Loucy (cell line): ENCODE measurements around the gene LRRC38.

Source experiments
- EZH2phosphoT487 ChIP-seq: fragments of 200-600 bp; IDR thresholded peaks from 2 replicates; pipeline ENCODE4 v1.6.1; 2018; ENCODE audit warnings: antibody characterized with exemption, mild to moderate bottlenecking, moderate library complexity, borderline replicate concordance
- TF ChIP-seq, protein P1 (sequence below): fragments of 200-600 bp; sonication (generic); conservative IDR thresholded peaks from 2 replicates; pipeline ENCODE4 v1.5.1; 2014; ENCODE audit warnings: mild to moderate bottlenecking, antibody characterized with exemption, low read length

GRCh38 chr1:13507075-13507474 is 6.7 kb downstream of the LRRC38 start:
- TF ChIP-seq, protein P1, sequence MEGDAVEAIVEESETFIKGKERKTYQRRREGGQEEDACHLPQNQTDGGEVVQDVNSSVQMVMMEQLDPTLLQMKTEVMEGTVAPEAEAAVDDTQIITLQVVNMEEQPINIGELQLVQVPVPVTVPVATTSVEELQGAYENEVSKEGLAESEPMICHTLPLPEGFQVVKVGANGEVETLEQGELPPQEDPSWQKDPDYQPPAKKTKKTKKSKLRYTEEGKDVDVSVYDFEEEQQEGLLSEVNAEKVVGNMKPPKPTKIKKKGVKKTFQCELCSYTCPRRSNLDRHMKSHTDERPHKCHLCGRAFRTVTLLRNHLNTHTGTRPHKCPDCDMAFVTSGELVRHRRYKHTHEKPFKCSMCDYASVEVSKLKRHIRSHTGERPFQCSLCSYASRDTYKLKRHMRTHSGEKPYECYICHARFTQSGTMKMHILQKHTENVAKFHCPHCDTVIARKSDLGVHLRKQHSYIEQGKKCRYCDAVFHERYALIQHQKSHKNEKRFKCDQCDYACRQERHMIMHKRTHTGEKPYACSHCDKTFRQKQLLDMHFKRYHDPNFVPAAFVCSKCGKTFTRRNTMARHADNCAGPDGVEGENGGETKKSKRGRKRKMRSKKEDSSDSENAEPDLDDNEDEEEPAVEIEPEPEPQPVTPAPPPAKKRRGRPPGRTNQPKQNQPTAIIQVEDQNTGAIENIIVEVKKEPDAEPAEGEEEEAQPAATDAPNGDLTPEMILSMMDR: no peak
- TF ChIP-seq EZH2phosphoT487: no peak
